Lower lobe of right lung (tissue), 2 donors: ENCODE data around the gene STOX2. TPM values are rescaled to one million over a fixed set of nuclear protein-coding genes. Genes with fewer than 3 reads are reported as not detected.
"Not testable (repeated sequence)": the region's sequence is repeated elsewhere in the genome, so short reads cannot be mapped to it uniquely, and the experiment has no call there.

Experiments used
- ATAC-seq, 2 donors: fragments of 200-7000 bp; cut with Tn5 transposase; one replicate each; pipeline ENCODE4 v1.9.1; 2020 to 2022; ENCODE audit warnings: mild to moderate bottlenecking in 2 of 2, moderate library complexity in 2 of 2
- DNase-seq: peaks from one replicate; pipeline ENCODE4 v3.0.0-alpha.2; 2020
- H3K27ac ChIP-seq: fragments of 200-600 bp; one replicate; pipeline ENCODE4 v1.8.0; 2022
- H3K27me3 ChIP-seq: fragments of 200-600 bp; one replicate; pipeline ENCODE4 v1.8.0; 2022; ENCODE audit warnings: low read depth
- H3K36me3 ChIP-seq: fragments of 200-600 bp; one replicate; pipeline ENCODE4 v1.8.0; 2022; ENCODE audit warnings: mild to moderate bottlenecking
- H3K4me1 ChIP-seq: fragments of 200-600 bp; one replicate; pipeline ENCODE4 v1.8.0; 2022
- H3K4me3 ChIP-seq: fragments of 200-600 bp; one replicate; pipeline ENCODE4 v1.8.0; 2022; ENCODE audit warnings: mild to moderate bottlenecking
- H3K9me3 ChIP-seq: fragments of 200-600 bp; one replicate; pipeline ENCODE4 v1.8.0; 2022
- intact Hi-C: fragments of 100-400 bp; cut with DNase I; formaldehyde crosslinking; loops from one replicate; pipeline ENCODE4 v1.11.0; 2022
- total RNA-seq: library from RNA; stranded (reverse); fragmentation: NEBNext Ultra II Directional; extraction: Animal tissue kit (Norgen Biotek cat#: 25700); gene quantifications from one replicate; pipeline ENCODE4 v1.2.1, GENCODE V29; 2021
- TF ChIP-seq, protein P1 (sequence below): fragments of 200-600 bp; IDR thresholded peaks from one replicate; pipeline ENCODE4 v1.8.0; 2022; ENCODE audit warnings: antibody characterized with exemption, mild to moderate bottlenecking
- donor health status: DM: no; HTN: yes; CAD: no; lungs with severe emphysema.

The STOX2 gene
- total RNA-seq, 1 donor from 2014 or later, result 12.8 TPM

DNA sequence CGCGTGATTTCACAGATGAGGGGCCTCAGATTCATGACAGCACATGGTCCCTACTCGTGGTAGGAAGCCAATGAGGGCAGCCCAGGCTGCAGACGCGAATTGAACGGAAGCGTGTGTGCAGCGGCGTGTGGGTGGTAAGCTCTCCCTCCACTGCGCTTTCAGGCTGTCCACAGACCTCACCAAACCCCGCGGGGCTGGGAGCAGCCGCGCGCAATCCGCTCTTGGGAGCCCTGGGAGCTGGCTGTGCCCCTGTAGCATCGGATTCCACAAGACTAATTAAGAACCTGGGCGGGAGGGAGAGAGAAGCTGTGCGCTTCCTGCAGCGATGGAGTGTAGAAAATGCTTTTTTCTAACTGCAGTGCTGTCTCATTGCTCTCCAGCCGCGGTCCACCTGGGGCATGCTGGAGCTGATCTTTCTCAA lies 134.9 kb downstream of the STOX2 start:
- H3K36me3 ChIP-seq, result no peaks in the 10 kb centered on the region
- H3K27ac ChIP-seq, result no peak overlapping the region
- DNase-seq (no peak), ATAC-seq (peak; percentile 36 to 73)
- TF ChIP-seq, protein P1, sequence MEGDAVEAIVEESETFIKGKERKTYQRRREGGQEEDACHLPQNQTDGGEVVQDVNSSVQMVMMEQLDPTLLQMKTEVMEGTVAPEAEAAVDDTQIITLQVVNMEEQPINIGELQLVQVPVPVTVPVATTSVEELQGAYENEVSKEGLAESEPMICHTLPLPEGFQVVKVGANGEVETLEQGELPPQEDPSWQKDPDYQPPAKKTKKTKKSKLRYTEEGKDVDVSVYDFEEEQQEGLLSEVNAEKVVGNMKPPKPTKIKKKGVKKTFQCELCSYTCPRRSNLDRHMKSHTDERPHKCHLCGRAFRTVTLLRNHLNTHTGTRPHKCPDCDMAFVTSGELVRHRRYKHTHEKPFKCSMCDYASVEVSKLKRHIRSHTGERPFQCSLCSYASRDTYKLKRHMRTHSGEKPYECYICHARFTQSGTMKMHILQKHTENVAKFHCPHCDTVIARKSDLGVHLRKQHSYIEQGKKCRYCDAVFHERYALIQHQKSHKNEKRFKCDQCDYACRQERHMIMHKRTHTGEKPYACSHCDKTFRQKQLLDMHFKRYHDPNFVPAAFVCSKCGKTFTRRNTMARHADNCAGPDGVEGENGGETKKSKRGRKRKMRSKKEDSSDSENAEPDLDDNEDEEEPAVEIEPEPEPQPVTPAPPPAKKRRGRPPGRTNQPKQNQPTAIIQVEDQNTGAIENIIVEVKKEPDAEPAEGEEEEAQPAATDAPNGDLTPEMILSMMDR, result no peak
- H3K27me3 ChIP-seq, result no peaks in the 10 kb centered on the region
- intact Hi-C loops, result no loop called here
- peak overlapping the region; percentile 27 for H3K4me3 ChIP-seq
- no peaks in the 10 kb centered on the region for H3K9me3 ChIP-seq
- H3K4me1 ChIP-seq, result no peaks in the 10 kb centered on the region

DNA sequence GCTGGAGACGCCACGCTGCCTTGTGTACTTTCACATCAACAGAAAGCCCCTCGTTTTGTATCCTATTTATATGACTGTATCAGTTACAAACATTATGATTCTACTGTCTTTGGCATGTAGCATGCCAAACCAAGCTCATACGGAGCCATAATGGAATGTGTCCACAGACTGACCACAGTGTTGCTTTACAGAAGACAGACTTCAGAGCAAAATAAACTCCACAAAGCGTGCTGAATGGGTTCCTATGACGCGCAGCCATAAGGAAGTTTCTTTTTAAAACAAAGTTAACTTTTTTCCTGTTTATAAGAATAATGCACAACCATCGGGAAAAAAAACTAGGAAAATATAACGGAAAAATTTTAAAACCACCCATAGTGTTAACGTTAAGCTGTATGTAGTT lies 136.0 kb downstream of the STOX2 start:
- DNase-seq, result no peak
- intact Hi-C loops, result no loop called here
- no peaks in the 10 kb centered on the region for H3K36me3 ChIP-seq
- peaks cover 7% of the 10 kb centered on the region for H3K9me3 ChIP-seq
- H3K27me3 ChIP-seq, result no peaks in the 10 kb centered on the region
- no peak overlapping the region for H3K27ac ChIP-seq
- no peak overlapping the region for H3K4me3 ChIP-seq
- H3K4me1 ChIP-seq, result no peaks in the 10 kb centered on the region
- no peak for ATAC-seq
- TF ChIP-seq, protein P1, result no peak

DNA sequence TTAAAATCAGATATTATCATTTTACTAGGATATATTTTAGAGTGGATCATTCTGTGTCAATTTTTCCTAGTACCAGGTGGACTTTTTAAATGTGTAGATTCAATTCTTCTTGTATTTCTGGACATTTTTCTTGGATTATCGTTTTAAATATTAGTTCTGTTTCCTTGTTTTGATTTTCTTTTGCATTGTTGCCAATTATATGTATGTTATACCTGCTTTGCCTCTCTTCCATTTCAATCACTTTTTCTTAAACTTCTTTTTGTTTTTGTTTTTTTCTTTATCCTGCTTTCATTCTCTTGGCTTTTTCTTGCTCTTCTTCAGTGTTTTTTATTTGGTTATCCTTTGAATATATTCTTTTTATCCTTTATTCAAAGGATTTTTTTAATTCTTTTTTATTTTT lies 141.0 kb downstream of the STOX2 start:
- no peaks in the 10 kb centered on the region for H3K4me1 ChIP-seq
- no peak overlapping the region for H3K4me3 ChIP-seq
- H3K27ac ChIP-seq, result no peak overlapping the region
- DNase-seq (no peak), ATAC-seq (no peak)
- H3K9me3 ChIP-seq, result peaks cover 15% of the 10 kb centered on the region
- H3K27me3 ChIP-seq, result no peaks in the 10 kb centered on the region
- no peaks in the 10 kb centered on the region for H3K36me3 ChIP-seq
- TF ChIP-seq, protein P1, result no peak
- intact Hi-C loops, result no loop called here

DNA sequence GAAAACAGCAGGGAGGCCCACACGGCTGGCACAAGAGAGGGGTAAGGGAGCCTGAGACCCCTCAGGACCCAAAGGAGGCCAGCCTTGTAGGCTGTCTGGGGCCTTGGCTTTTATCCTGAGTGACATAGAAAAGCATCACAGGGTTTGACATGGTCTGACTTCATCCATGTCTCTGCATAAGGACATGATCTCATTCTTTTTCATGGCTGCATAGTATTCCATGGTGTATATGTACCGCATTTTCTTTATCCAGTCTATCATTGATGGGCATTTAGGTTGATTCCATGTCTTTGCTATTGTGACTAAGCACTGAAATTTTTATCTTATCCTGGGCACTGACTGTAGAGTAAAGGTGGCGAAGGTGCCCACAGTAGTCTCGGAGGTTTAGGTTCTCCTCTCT lies 146.2 kb downstream of the STOX2 start:
- H3K27ac ChIP-seq, H3K36me3 ChIP-seq, H3K9me3 ChIP-seq, DNase-seq, H3K4me3 ChIP-seq, intact Hi-C loops, H3K27me3 ChIP-seq, ATAC-seq, H3K4me1 ChIP-seq: not testable (repeated sequence)

DNA sequence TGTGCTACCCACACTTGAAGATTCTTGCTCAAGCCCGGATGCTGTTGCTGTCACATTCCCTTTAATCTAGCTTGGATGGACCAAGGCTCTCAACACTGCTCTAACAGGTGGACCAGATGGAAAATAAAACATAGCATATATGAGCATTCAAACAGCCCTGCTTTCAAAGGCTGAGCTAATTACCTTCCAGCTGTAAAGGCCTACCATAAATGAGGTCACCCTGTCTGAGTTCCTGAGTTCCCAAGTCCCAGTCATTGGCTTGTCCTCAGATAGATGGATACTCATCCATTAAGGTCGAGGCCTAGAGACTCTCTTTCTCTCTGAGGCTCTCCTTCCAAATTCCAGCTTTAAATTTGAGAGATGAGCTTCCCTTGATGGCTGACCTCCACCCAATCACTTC lies 147.5 kb downstream of the STOX2 start:
- Histone ChIP-seq H3K27me3 (no peaks in the 10 kb centered on the region), H3K36me3 (no peaks in the 10 kb centered on the region), H3K4me3 (no peak overlapping the region), H3K9me3 (no peaks in the 10 kb centered on the region), H3K27ac (no peak overlapping the region), H3K4me1 (no peaks in the 10 kb centered on the region)
- TF ChIP-seq, protein P1, result no peak
- intact Hi-C loops, result no loop called here
- DNase-seq (no peak), ATAC-seq (no peak)

DNA sequence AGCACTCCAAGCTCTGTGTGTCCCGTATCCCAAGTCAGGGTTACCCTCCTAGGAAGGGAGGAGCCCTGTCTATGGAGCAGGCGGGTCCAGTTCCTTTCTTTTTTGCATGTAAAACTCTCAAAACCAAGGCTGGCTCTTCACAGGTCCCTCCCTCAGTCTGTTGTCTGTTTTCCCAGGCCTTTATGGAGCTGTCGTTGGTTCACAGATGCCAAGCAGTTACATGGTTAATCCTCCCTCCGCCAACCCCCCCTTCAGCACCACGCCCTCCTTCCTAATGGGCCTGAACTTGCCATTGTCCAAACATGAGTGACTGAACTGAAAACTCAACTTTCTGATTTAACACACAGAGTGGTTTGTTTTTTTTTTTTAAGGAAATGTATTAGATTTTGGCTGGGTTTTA lies 148.3 kb downstream of the STOX2 start:
- Histone ChIP-seq H3K27ac (no peak overlapping the region), H3K4me1 (no peaks in the 10 kb centered on the region), H3K9me3 (no peaks in the 10 kb centered on the region), H3K4me3 (no peak overlapping the region), H3K36me3 (no peaks in the 10 kb centered on the region), H3K27me3 (no peaks in the 10 kb centered on the region)
- TF ChIP-seq, protein P1, result no peak
- intact Hi-C loops, result no loop called here
- ATAC-seq (no peak), DNase-seq (no peak)
